LNCaP clone FGC (cell line): ENCODE results near the gene PSMD11.

Experiments used
- DNase-seq: peaks from one replicate; pipeline ENCODE4 v3.0.0-alpha.2; 2011; ENCODE audit warnings: low read depth
- H3K4me3 ChIP-seq: 2 replicates; pipeline ENCODE4 v1.5.1; 2011; ENCODE audit warnings: mild to moderate bottlenecking, low read depth, low read length, control low read depth
- TF ChIP-seq, protein P1 (sequence below): IDR thresholded peaks from 2 replicates; pipeline ENCODE4 v1.5.1; 2012; ENCODE audit warnings: mild to moderate bottlenecking; ENCODE audit not compliant: control insufficient read depth, insufficient read depth; ENCODE audit errors: extremely low read depth

The PSMD11 gene

DNA sequence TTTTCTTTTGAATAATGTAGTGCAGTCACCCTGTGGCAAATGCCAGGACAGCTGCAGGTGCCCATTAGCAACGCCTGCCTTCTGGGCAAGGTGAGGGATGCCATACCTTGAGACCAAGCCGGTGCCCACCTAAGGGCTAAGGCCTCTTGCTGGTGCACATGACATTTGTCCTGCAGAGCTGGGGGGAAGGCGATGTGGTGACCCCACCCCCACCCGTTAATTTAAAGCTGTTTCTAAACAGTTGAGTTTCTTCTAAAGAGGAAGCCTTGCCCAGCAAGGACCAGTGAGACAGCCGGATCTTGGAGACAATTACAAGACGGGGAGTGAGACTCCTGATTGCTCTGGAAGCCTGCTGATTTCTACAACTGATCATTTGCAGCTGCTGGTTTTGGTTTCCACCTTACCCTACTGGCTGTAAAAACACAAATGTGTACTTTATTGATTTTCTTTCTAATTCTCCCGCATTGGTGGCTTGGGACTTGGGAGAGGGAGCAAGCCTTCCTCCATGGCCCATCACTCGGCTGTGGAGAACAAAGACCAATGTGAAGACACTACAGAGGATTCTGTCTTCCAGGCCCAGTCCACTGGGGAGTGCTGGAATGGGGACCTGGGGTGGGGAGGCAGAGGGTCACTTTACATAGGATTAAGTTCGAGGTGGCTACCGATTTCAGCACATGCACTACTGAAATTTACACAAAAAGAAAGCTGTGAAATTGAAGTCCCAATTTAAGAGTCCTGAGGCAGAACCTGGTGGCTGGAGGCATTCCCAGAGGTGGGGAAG is 45.2 kb downstream of the PSMD11 start:
- no peak for DNase-seq
- TF ChIP-seq, protein P1, sequence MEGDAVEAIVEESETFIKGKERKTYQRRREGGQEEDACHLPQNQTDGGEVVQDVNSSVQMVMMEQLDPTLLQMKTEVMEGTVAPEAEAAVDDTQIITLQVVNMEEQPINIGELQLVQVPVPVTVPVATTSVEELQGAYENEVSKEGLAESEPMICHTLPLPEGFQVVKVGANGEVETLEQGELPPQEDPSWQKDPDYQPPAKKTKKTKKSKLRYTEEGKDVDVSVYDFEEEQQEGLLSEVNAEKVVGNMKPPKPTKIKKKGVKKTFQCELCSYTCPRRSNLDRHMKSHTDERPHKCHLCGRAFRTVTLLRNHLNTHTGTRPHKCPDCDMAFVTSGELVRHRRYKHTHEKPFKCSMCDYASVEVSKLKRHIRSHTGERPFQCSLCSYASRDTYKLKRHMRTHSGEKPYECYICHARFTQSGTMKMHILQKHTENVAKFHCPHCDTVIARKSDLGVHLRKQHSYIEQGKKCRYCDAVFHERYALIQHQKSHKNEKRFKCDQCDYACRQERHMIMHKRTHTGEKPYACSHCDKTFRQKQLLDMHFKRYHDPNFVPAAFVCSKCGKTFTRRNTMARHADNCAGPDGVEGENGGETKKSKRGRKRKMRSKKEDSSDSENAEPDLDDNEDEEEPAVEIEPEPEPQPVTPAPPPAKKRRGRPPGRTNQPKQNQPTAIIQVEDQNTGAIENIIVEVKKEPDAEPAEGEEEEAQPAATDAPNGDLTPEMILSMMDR, result no peak
- no peak overlapping the region for H3K4me3 ChIP-seq

DNA sequence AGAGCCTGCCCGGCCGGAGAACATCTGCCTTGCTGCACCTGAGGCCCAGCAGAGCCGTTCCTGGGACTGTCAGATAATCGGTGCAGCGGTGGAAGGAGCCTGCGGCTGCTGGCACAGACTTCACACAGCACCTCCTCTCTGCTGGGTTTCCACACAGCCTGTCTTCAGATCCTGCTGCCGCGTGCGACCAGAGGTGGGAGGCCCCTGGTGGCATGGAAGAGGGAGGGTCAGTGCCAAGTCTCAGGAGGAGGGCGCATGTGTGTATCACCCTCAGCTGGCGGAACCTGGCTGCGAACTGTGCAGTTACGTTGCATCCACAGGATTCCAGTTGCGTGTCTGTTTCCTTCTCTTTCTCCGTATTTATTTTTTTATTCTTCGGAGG is 45.8 kb downstream of the PSMD11 start:
- TF ChIP-seq, protein P1, result no peak
- no peak for DNase-seq
- no peak overlapping the region for H3K4me3 ChIP-seq

DNA sequence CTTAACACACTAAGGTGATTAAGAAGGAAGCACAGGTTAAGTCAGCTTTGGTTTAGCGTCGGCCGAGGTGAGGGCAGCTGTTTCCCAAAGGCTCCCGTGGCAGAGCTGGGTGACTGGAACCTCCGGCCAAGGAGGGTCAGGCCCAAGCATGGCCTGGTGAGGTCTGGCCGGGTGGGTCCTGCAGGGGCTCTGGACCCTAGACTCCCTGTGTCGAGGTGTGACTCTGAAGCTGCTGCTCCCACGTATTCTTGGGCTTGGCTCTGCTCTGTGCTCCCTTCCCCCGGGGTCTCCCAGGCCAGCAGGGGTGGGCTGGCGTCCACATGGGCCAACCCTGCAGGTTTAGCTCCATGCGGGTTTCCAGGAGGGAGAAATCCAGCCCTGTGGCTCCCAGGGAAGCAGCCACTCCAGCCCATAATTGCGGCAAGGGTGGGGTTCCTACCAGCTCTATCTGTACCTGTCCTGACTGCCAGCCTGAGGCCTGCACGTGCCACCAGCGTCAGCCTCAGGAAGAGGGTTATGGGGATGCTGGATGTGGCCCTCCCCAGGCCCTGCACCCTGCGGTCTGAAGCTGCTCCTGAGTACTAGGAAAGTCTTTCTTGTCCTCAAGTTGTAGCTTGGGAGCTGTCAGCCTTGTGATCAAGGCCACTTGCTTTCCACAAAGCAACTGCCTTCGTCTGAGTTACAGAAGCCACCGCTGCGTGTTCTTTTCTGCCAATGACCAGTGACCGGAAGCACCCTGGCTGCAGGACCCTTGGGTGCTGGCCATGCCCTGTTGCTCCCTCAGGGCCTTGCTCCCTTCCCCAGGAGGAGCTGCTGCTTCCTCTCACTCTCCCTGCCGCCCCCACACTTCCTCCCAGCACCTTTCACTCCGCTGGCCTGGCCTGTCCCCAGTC is 47.3 kb downstream of the PSMD11 start:
- H3K4me3 ChIP-seq, result no peak overlapping the region
- no peak for DNase-seq
- TF ChIP-seq, protein P1, result no peak

DNA sequence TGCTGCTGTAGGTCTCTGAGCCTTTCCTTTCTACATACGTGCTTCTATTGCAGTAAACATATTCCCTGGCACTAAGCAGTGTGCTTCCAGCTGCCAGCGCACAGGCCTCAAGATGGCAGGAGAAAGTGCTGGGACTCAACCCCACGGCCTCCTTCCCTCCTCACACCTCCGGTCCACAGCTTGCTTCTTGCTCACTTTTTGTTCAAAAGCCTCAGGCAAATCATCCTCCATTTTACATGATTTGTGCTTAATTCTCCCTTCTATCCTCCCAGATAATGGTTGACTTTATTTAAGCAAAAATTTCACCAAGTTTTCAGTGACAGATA is 47.9 kb downstream of the PSMD11 start:
- DNase-seq, result no peak
- H3K4me3 ChIP-seq, result no peak overlapping the region
- TF ChIP-seq, protein P1, result no peak

DNA sequence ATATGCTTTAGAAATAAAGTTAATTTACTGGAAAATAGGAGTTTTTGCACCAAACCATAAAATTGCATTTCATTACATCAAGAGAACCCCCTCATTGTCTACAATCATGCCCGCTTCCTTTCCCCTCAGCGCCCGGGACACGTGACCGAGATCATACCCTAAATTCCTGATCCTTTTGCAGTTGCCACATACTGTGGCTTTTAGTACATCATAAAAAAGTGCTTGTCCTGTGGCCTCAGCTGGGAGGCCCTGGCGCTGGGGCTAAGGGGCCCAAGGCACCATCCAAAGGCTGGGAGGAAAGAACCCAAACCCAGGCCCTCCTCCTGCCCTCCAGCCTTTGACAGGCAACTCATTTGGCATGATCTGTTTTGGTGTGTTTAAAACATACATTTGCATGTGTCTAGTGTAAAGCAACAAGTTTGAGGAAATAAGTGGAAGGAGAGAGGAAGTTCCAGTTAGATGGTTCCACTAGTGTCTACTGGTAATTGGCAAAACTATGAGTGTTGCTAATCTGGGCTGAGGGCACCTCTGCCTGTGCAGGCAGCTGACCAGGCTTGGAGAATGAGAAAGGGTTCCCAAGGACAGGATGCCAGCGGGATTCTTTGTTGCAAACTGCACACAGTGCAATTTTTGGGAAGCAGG is 48.5 kb downstream of the PSMD11 start:
- no peak for DNase-seq
- H3K4me3 ChIP-seq, result no peak overlapping the region
- TF ChIP-seq, protein P1, result no peak

DNA sequence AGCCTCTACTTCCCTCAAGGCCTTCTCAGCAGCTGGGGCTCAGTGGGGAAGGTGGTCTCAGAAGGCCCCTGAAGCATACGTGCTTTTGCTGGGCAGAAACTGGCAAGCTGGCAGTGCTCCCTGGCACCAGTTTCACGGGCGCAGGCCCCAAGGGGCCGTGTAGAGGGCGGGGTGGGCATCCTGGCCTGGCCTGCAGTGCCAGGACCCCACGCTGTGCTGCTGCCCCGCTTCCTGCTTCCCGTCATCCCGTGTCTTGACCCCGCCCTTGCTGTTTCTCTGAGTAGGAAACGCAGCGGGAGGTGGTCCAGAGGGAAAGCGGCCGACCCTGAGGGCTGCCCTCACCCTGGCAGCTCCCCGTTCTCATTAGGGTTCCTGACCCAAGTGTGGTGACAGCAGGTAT is 49.3 kb downstream of the PSMD11 start:
- no peak for DNase-seq
- TF ChIP-seq, protein P1, result no peak

More for the DNA sequence above, 49.3 kb downstream of the PSMD11 start:
- no peak overlapping the region for H3K4me3 ChIP-seq
